HG03196 (cell line): ENCODE results near the gene C1orf210.

ENCODE experiments used
- ATAC-seq: cut with Tn5 transposase; IDR thresholded peaks from one replicate; pipeline ENCODE4 v1.9.1; 2021; ENCODE audit not compliant: unreplicated experiment

Gene C1orf210

DNA sequence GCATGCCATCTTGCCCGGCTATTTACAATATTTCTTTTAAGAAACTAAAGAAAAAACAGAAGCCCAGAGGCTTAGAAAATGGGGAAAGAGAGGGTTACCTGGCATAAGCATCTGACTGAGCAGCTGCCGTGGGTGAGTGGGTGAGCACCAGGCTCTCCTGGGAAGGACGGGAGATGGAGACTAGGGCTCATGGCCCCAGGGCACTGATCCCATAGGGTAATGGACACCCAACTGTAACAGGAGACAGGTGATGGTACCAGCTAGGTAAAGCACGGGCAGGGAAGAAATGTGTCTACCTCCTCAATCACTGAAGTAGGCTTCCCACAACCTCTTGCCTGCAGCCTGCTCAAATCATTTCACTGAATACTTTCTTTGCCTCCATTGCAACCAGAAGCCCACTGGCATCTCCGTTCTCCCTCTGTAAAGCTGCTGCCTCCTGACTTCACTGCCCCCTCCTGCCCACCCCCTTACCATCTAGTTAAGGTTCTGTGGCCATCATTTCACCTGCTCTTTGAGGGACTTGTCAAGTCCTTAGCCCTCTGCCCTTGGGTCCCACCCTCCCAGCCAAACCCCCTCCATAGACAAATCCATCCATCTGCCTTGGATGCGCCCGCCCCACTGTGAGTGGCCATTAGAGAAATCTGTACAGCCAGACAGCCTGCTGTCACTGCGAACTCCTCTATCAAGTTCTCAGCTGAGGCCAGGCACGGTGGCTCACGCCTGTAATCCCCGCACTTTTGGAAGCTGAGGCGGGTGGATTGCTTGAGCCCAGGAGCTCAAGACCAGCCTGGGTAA is 9.4 kb downstream of the C1orf210 start:
- no peak for ATAC-seq

DNA sequence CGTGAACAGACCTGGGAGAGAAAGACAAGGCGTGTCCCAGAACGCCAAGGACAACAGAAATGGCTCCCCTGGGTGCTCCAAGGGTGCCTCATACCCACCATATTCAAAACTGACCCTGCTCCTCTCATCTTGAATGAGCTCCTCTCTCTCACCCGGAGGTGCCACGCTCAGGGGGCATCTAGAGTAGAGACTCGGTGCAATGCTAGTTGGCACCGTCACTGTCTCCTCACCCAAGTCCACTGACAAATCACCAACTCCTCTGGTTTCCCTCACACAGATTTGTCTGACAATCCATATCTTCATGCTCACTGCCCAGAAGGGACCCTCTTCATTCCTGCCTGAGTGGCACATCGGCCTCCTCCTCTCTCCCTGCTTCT is 10.6 kb downstream of the C1orf210 start:
- no peak for ATAC-seq

DNA sequence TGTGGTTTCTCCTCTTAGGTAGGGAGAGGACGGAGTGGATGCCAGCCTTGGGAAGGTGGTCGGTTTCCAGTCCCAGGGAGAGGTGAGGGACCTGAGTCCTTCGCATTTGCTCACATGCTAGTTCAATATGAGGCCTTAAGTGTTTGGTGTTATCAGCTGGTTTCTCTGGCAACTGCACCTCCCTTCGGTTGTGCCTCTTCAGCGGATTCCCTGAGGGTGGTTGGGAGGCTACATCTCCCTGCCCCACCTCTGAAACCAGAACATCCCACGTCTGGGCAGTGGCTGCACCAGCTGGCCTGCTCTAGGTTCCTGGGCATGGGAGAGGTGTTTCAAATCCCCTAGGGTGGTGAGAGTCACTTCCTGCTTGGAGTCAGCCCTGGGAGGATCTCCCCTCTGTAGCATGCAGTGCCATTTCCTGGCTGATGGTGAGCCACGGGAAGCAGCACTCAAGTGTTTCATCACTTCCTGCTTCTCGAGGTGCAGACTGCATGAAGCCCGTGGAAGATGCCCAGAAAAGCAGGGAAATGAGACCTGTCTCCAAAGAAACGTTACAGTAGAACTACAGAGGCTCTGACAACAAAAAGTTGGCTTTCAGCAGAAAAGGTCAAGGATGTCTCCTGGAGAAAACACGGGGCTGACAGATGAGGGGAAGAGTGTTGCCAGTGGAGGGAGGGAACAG is 11.1 kb downstream of the C1orf210 start:
- no peak for ATAC-seq

DNA sequence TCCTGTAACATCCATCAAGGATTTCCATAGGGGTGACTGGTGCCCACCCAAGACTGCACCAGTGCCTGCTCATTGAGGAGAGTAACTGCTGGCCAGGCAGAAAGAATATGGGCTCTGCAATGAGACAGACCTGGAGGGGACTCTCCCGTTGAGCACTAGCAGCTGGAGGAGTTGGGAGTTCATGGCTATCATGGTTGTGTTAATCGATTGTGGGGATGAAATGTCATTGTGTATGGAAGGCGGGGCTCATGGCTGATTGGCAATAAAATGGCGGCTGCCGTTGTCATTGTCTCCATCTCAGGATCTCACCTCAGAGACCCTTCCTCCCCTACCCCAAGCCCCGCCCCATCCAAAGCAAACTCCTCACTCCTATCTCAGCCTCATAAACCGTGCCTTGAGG is 11.7 kb downstream of the C1orf210 start:
- ATAC-seq: no peak

DNA sequence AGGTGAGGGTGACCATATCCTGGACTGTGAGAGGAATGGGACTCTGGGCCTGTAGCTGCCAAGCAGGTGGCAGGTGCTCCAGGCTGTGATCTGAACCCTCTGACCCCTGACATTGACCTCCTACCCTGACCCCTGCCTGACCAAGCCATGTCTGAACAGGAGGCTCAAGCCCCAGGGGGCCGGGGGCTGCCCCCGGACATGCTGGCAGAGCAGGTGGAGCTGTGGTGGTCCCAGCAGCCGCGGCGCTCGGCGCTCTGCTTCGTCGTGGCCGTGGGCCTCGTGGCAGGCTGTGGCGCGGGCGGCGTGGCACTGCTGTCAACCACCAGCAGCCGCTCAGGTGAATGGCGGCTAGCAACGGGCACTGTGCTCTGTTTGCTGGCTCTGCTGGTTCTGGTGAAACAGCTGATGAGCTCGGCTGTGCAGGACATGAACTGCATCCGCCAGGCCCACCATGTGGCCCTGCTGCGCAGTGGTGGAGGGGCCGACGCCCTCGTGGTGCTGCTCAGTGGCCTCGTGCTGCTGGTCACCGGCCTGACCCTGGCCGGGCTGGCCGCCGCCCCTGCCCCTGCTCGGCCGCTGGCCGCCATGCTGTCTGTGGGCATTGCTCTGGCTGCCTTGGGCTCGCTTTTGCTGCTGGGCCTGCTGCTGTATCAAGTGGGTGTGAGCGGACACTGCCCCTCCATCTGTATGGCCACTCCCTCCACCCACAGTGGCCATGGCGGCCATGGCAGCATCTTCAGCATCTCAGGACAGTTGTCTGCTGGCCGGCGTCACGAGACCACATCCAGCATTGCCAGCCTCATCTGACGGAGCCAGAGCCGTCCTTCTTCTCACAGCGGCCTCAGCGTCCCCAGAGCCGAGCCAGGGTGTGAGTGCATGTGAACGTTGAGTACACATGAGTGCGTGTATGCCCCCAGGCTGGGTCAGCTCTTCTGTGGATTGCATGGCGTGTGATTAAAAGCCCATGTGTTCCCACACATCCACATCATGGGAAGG is 12.5 kb downstream of the C1orf210 start:
- ATAC-seq: no peak

DNA sequence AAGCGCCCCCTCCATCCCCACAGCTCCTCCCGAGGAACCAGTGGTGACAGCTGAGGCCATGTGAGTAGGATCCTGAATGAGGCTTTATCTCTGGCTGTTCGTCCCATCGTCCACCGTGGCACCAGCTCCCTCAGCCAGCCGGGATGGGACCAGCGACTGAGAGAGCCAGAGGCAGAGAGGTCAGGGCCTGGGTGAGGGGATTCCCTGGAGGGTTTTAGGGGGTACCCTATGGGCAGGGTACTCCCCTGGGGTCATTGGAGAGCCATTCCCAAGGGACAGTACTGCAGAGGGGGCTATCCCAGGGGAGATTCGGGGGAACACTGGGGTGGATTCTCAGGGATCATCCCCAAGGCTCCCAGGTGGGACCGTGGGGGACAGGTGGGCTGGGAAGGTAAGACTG is 13.2 kb downstream of the C1orf210 start:
- ATAC-seq: no peak

DNA sequence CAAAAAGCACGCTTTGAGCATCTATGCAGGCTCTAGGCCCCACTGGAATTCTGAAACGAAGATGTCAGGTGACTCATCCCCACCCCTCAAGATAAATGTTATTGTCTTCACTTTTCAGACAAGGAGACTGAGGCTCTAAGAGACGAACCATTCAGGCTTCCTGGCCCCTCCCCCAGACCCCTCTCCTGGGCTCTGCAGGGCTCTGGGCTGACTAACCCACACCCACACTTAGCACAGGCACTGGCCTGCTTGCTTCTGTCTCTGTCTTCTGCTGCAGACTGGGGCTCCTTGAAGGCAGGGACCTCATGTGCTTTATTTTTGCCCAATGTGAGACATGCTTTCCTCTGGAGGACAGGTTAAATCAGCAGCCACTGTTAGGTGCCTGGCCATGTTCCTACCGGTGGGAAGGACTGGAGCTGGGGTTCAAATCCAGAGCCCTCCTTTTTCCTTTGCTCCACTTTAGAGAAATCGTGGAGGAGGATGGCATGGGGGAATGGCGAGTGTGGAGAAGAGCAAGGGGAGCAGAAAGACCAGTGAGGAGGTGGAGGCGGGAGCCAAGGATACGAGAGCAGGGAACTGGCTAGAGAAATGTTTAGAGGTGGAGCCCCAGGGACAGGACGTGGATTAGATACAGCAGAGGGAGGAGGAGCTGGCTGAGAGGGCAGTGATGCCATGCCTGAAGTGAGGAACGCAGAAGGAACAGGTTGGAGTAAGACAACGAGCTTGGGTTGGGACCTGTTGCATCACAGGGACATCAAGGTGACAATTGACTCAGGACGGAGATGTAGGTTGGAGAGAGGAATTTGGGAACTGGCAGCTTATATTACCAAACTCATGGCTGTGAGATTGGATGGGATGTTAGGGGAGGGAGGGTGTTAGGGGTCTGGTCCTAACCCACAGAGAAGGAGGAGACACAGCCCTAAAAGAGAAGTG is 13.9 kb downstream of the C1orf210 start:
- ATAC-seq: no peak

DNA sequence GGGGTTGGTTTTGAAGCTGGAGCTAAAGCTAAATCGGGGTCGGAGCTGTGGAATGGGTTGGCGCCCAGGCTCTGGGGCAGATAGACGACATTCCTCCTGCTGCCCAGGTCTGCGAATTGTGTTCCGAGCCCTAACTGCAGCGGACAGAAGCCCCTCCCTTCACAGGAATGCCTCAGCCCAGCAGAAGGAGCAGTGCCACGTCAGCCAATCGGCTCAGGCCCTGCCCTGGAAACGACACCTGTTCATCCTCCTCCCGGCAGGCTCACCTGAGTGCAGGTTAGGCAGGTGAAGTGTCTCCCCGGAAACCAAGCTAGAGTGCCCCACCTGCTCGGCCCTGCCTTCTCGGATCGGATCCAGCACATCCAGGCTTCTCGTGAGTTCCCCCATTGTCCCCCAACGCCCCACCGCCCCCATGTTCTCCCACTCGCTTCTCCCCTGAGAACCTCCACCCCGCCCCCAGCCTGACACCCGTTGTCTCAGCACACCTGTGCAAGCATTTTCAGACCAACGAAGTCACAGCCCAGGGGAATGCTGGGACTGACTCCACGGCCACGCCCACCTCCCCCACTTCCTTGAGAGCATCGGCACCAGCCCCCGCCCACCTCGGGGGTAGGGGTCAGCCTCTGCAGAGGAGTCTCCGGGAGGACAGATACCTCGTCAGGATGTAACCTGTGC is 14.8 kb downstream of the C1orf210 start:
- no peak for ATAC-seq

DNA sequence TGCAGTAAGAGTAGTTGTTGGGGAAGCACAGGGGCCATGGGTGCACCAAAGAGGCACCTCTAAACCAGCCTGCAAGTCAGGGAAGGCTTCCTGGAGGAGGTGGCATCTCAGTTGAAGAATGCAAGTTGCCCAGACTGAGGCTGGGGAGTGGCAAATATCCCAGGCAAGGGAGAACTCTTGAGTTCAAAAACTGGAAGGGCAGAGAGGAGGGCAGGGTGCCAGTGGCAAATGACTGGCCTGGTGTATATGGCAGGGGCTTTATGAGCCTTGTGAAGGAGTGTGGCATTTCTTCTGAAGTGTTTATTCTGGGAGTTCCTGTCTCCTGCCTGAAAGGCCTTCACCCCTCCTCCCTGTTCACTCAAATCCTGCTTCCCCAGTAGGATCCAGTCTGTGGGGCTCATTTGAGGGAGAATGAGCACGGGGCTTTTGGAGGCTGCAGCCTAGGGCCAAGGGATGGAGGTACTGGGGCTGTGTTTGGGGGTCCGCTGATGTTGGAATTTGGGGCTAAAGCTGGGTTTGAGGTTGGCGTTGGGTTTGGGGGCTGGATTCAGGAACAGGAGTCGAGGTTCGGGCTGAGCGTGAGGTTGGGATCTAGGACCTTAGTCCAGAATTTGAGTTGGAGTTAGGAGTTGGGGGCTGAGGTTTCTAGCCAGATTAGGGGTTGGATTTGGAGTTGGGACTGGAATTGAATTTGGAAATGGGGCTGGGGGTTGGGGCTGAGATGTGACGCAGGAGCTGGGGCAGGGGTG is 15.6 kb downstream of the C1orf210 start, which contains the start of gene TMEM125:
TMEM125 (plus strand) TSS at position 357 of the 749 bp plus-strand sequence. CDS start 2,740 bp downstream, outside the sequence.
- ATAC-seq: no peak

DNA sequence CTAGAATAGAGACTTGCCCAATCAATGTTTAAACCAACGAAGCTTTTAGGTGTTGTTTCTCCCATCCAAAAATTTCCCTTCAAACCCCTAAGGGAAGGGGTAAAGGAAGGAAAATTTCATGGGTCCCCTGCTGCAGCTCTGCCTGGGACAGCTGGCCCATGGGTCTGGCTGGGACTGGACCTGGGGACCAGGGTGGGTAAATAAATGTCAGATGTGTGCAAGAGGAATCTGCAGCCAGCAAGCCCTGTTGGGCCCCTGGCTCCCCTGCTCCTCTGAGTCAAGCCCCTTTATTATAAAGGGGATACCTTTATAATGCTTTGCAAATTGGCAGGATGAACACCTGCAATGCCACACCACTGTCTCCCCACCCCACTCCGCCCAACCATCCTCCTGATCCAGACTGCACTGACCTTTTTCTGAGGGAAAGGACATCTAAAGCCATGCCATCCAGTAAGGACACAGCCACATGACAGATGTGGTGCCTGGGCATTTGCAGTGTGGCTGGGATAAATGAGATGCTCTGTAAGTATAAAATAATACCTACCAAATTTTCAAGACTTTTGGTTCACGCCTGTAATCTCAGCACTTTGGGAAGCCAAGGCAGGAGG is 17.5 kb downstream of the C1orf210 start:
- no peak for ATAC-seq

DNA sequence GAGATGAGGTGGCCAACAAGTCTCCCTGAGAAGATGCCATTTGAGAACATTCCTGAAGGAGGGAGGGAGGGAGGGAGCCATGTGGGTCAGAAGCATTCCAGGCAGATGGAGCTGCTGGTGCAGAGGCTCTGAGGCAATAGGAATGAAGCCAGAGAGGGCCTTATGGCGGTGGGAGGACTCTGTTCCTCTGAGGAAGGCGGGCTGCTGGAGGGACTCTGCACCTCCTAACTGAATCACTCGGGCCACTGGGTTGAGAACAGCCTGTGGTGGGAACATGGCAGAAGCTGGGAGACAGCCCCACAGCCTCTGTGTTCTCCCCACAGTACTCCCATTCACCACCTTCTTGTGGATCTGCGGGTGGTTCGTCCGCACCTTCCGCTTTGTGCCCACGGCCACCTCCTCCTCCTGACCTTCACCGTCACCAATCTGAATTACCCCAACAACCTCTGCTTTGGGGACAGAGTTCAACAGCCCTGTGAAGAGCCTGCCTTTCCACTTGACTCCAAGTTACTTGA is 18.0 kb downstream of the C1orf210 start:
- no peak for ATAC-seq

DNA sequence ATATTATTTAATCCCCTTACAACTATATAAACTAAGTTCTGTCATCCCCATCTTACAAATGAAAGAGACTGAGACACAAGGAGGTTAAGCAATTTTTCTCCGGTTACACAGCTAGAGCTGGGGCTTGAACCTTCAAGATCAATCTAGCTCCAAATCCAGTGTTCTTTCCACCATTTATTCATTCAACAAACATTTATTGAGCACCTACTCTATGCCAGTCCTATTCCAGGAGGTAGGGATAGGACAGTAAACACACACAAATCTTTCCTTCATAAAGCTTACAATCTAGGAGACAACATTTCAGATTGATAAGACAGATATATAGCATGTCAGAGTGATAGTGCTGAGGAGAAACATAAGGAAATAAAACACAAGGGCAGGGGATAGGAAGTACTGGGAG is 18.5 kb downstream of the C1orf210 start:
- no peak for ATAC-seq

DNA sequence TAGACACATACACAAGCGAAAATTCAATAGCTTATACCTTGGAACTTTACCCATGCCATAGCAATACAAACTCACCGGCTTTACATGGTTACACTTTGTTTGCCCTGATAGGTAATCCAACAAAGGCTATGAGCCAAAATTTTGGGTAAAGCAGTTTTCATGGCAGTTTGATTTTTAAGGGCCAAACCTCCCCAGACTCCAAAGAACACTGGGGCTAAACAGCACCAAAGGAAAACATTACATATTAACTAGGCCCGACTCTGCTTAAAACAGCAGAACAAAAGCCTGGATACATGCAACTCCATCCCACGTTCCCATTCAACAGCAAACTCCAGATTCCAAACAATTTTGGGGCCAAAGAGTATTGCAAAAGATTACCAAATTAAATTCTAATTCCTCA is 19.9 kb downstream of the C1orf210 start:
- ATAC-seq: no peak

DNA sequence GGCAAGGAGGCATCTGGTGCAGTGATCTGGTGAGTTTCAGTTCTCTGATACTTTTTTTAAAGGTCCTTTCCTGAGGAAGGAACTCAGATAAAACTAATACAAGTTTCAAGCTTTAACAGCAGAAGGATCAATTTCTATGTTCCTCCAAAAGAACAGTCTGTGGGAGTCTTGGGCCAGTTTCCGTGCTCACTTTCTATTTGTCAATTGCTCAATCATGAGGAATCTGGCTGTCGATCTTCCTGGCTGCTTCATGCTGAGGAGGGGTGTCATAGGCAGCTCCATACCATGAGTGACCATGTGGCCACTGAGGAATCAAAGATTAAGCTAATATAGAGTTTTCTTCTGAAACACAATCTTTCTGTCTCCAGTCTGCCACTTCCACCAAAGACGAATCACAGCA is 27.0 kb downstream of the C1orf210 start:
- ATAC-seq: no peak

DNA sequence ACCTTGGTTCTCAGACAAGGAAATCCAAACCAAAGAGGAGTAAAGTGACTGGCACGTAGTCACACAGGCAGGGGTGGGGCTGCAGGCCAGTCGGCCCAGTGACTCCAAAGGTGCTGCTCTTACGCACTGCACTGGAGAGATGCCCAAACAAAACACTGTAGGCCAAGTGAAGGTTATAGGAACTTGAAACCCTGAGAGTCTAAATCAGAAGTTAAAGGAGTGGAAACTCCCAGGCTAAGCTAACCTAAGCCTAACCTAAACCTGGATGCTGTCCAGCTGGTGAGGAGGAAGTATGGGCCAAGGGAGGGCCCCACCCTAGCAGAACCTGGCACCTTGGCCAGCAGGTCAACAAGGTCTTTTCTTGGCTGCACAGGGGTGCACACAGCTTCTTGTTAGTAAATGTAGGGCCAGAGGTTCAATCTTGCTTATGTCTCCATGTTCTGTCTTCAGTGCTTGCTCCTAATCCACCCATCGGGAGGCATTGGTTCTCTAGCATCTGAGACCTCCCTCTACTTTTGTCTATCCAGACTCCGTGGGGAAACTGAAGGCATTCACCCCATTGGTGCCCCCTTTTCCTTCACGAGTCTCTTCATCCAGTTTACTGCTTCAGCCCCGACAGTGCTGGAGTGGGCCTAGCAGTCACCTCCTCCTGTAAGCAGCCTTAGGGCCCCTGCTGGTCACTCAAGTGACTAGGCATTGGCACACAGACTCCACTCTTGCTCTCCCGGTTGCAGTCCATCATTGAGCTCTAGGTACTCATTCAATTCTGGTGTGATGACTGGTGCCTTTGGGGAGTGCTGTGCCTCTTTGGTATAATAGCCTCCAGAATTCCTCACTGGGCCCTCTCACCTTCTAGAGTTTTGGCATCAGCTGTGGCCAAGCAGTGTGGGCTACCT is 28.5 kb downstream of the C1orf210 start:
- ATAC-seq: no peak

DNA sequence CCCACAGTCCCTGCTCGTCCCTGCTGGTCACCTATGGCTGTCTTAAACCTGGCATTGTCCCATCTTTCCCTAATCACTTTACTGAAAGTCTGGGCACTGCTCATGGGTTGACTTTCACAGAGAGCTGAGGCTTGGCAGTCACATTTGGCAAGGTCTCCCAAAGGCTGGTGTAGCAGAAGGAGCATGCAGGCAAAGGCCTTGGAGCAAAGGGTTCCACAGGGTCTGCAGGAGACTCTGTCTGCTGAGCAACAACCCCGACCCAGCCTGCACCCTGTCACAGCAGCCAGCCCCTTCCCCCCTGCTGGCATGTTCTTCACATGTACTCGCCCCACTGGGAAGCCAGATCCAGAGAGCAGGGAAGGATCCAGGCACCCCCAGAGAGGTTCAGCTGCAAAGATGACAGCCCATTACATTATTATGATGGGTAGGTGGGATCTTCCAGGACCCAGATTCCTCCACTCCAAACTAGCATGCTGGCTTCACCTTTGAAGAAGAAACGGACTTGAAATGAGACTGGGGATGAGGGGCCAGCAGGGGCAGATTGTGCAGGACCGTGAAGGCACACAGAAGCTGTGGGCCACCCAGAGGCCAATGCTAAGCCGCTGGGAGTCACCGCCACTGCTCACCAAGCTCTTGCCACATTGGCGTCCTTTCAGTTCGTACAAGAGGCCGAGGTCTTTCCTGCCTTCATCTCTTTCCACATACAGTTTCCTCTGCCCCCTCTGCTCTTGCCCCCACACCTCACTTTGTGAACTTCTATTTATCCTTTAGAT is 29.8 kb downstream of the C1orf210 start:
- ATAC-seq: no peak

DNA sequence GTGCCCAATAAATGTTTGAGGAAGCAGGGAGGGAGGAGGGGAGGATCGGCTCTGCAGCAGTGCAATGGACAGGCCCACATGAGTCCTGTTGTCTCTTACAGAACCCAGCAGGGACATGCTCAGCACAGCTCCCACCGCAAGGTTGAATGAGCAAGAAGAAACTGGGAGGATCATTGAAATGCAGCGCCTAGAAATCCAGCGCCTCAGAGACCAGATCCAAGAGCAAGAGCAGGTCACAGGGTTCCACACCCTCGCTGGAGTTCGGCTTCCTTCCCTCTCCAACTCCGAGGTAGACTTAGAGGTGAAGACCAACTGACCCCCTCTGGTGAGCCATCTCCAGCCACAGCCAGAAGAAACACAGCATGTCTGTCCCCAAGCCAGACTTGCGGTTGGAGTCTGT is 31.5 kb downstream of the C1orf210 start:
- no peak for ATAC-seq
